Neural progenitor cell (in vitro differentiated cells): ENCODE measurements around the gene PCDHGA5.

Source experiments
- CTCF ChIP-seq: fragments of 200-600 bp; sonication (generic); IDR thresholded peaks from 2 replicates; pipeline ENCODE4 v1.5.1; 2017; ENCODE audit warnings: antibody characterized with exemption, mild to moderate bottlenecking
- EZH2phosphoT487 ChIP-seq: fragments of 200-600 bp; sonication (generic); IDR thresholded peaks from 2 replicates; pipeline ENCODE4 v1.6.1; 2017; ENCODE audit warnings: antibody characterized with exemption

- TF ChIP-seq CTCF (no peak), EZH2phosphoT487 (no peak)
These were observed 18.7 kb downstream of the PCDHGA5 start, which contains the start of gene PCDHGA7 for GRCh38 chr5:141382469-141383294.
